Measurements from ENCODE around the gene ZFYVE1.

- TF ChIP-seq, protein P1, sequence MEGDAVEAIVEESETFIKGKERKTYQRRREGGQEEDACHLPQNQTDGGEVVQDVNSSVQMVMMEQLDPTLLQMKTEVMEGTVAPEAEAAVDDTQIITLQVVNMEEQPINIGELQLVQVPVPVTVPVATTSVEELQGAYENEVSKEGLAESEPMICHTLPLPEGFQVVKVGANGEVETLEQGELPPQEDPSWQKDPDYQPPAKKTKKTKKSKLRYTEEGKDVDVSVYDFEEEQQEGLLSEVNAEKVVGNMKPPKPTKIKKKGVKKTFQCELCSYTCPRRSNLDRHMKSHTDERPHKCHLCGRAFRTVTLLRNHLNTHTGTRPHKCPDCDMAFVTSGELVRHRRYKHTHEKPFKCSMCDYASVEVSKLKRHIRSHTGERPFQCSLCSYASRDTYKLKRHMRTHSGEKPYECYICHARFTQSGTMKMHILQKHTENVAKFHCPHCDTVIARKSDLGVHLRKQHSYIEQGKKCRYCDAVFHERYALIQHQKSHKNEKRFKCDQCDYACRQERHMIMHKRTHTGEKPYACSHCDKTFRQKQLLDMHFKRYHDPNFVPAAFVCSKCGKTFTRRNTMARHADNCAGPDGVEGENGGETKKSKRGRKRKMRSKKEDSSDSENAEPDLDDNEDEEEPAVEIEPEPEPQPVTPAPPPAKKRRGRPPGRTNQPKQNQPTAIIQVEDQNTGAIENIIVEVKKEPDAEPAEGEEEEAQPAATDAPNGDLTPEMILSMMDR (conservative IDR thresholded peaks at IDR 0.05; ENCODE audit: low read depth, low read length) = no peak
- no peak for TF ChIP-seq EZH2phosphoT487 (IDR thresholded peaks at IDR 0.05; ENCODE audit: borderline replicate concordance, low read length)
Measured at GRCh38 chr14:72943876-72944430, 83.0 kb downstream of the ZFYVE1 start.
